Liver (tissue), 9 donors: ENCODE measurements around the gene SLC9C2. TPM values are rescaled to one million over a fixed set of nuclear protein-coding genes. Genes with fewer than 3 reads are reported as not detected.

ENCODE experiments used
- DNase-seq: peaks from one replicate; pipeline ENCODE4 v3.0.0-alpha.2; 2017; ENCODE audit warnings: low spot score
- H3K27ac ChIP-seq, 2 donors: one replicate each; pipeline ENCODE4 v1.7.0; 2013; ENCODE audit warnings: inconsistent platforms in 2 of 2, low read length in 2 of 2, control low read depth in 1 of 2, low read depth in 1 of 2, mild to moderate bottlenecking in 1 of 2
- H3K27me3 ChIP-seq, 4 donors: one replicate each; pipeline versions ENCODE4 v1.6.1 to v1.7.0; 2013; ENCODE audit warnings: low read length in 3 of 4, inconsistent platforms in 1 of 4, mild to moderate bottlenecking in 1 of 4, moderate library complexity in 1 of 4; ENCODE audit not compliant: control insufficient read depth in 4 of 4, insufficient read depth in 4 of 4
- H3K36me3 ChIP-seq, 4 donors: one replicate each; pipeline versions ENCODE4 v1.6.1 to v1.7.0; 2013; ENCODE audit warnings: low read length in 3 of 4, mild to moderate bottlenecking in 3 of 4, low read depth in 1 of 4, moderate library complexity in 1 of 4; ENCODE audit not compliant: control insufficient read depth in 4 of 4, insufficient read depth in 3 of 4
- H3K4me1 ChIP-seq, 4 donors: one replicate each; pipeline versions ENCODE4 v1.6.1 to v1.7.0; 2013; ENCODE audit warnings: low read length in 3 of 4, mild to moderate bottlenecking in 3 of 4, moderate library complexity in 1 of 4; ENCODE audit not compliant: control insufficient read depth in 4 of 4, insufficient read depth in 4 of 4
- H3K4me3 ChIP-seq, 3 donors: one replicate each; pipeline versions ENCODE4 v1.6.1 to v1.7.0; 2013; ENCODE audit warnings: low read length in 3 of 3, control low read depth in 1 of 3, low read depth in 1 of 3, mild to moderate bottlenecking in 1 of 3
- H3K9ac ChIP-seq, 2 donors: one replicate each; pipeline ENCODE4 v1.7.0; 2013; ENCODE audit warnings: low read length in 2 of 2, mild to moderate bottlenecking in 2 of 2, moderate library complexity in 2 of 2, control low read depth in 1 of 2, low read depth in 1 of 2
- H3K9me3 ChIP-seq, 4 donors: one replicate each; pipeline versions ENCODE4 v1.6.1 to v1.7.0; 2013; ENCODE audit warnings: low read length in 3 of 4; ENCODE audit not compliant: control insufficient read depth in 4 of 4
- ATF3 ChIP-seq: IDR thresholded peaks from 2 replicates; pipeline ENCODE4 v1.6.1; 2016; ENCODE audit warnings: antibody characterized with exemption
- CTCF ChIP-seq: fragments of 150-350 bp; IDR thresholded peaks from 2 replicates; pipeline ENCODE4 v1.5.1; 2017; ENCODE audit warnings: improper control_type of control experiment, low read depth, low read length; ENCODE audit not compliant: missing input control
- EGR1 ChIP-seq, 2 donors: IDR thresholded peaks; 2 replicates each; pipeline ENCODE4 v1.6.1; 2016 to 2018; ENCODE audit warnings: antibody characterized with exemption in 2 of 2, low read depth in 2 of 2
- FOXA1 ChIP-seq: IDR thresholded peaks from 2 replicates; pipeline ENCODE4 v1.6.1; 2016; ENCODE audit warnings: antibody characterized with exemption
- GABPA ChIP-seq, 2 donors: IDR thresholded peaks in 1 of 2; conservative IDR thresholded peaks in 1 of 2; 2 replicates each; pipeline ENCODE4 v1.6.1; 2016; ENCODE audit warnings: antibody characterized with exemption in 2 of 2, mild to moderate bottlenecking in 1 of 2, moderate library complexity in 1 of 2
- HNF4A ChIP-seq, 2 donors: conservative IDR thresholded peaks; 2 replicates each; pipeline ENCODE4 v1.6.1; 2016; ENCODE audit warnings: antibody characterized with exemption in 2 of 2, mild to moderate bottlenecking in 2 of 2
- HNF4G ChIP-seq: IDR thresholded peaks from 2 replicates; pipeline ENCODE4 v1.6.1; 2016; ENCODE audit warnings: antibody characterized with exemption
- JUND ChIP-seq, 2 donors: IDR thresholded peaks; 2 replicates each; pipeline ENCODE4 v1.6.1; 2016; ENCODE audit warnings: antibody characterized with exemption in 2 of 2
- MAX ChIP-seq: IDR thresholded peaks from 2 replicates; pipeline ENCODE4 v1.6.1; 2016; ENCODE audit warnings: antibody characterized with exemption
- NR2F2 ChIP-seq: IDR thresholded peaks from 2 replicates; pipeline ENCODE4 v1.6.1; 2016; ENCODE audit warnings: antibody characterized with exemption
- RAD21 ChIP-seq, 2 donors: IDR thresholded peaks; 2 replicates each; pipeline ENCODE4 v1.6.1; 2016; ENCODE audit warnings: antibody characterized with exemption in 2 of 2, mild to moderate bottlenecking in 2 of 2
- REST ChIP-seq: IDR thresholded peaks from 2 replicates; pipeline ENCODE4 v1.6.1; 2016; ENCODE audit warnings: antibody characterized with exemption, mild to moderate bottlenecking
- RXRA ChIP-seq, 2 donors: IDR thresholded peaks; 2 replicates each; pipeline ENCODE4 v1.6.1; 2017 to 2018; ENCODE audit warnings: antibody characterized with exemption in 2 of 2, mild to moderate bottlenecking in 1 of 2
- SP1 ChIP-seq: IDR thresholded peaks from 2 replicates; pipeline ENCODE4 v1.6.1; 2018; ENCODE audit warnings: antibody characterized with exemption, mild to moderate bottlenecking
- TAF1 ChIP-seq: conservative IDR thresholded peaks from 2 replicates; pipeline ENCODE4 v1.6.1; 2016; ENCODE audit warnings: antibody characterized with exemption, mild to moderate bottlenecking
- YY1 ChIP-seq: IDR thresholded peaks from 2 replicates; pipeline ENCODE4 v1.6.1; 2016; ENCODE audit warnings: antibody characterized with exemption, mild to moderate bottlenecking
- ZBTB33 ChIP-seq: IDR thresholded peaks from 2 replicates; pipeline ENCODE4 v1.6.1; 2016; ENCODE audit warnings: antibody characterized with exemption
- WGBS: extraction: QIAGEN DNeasy Blood & Tissue Kit; methylation state at CpG from one replicate; pipeline ENCODE4 v1.1.7; 2013; 5-methylcytosine and 5-hydroxymethylcytosine counted together
- polyA plus RNA-seq, 2 donors: library from polyadenylated mRNA; stranded (reverse) in 1 of 2; unstranded in 1 of 2; fragments of 200-250 nt in 1 of 2; fragments of >200 nt in 1 of 2; fragmentation: Nextera tagmentation in 1 of 2; extraction: Ambion mirVana in 1 of 2; gene quantifications; one replicate each; pipeline versions ENCODE4 v1.2.1 to v1.2.3, GENCODE V29; 2013 to 2015
- total RNA-seq, 2 donors: library from RNA; depleted of rRNA; stranded (reverse); fragments of >200 nt; gene quantifications; one replicate each; pipeline ENCODE4 v1.2.3, GENCODE V29; 2014
- donor health status: healthy.
- donor health status: healthy.
- donor health status: healthy.
- donor health status: healthy.
- donor health status: healthy.

Gene SLC9C2
- total and polyA plus RNA-seq, 4 donors, result not detected

GRCh38 chr1:173481195-173481772 lies 121.6 kb downstream of the SLC9C2 start:
- WGBS, result 40% methylated on average over 1 of the region's 1 CpG
- peaks cover 1 to 44% (median 32%) of the 10 kb centered on the region in 4 donors for H3K4me1 ChIP-seq
- no peak overlapping the region for H3K4me3 ChIP-seq
- no peak for TF ChIP-seq YY1
- TF ChIP-seq RAD21 (IDR thresholded peaks at IDR 0.05), result peak in 1 of 2 donors; percentile 5
- no peak for TF ChIP-seq HNF4G
- TF ChIP-seq RXRA (IDR thresholded peaks at IDR 0.05), result peak; percentile 11 to 13
- no peak for TF ChIP-seq NR2F2
- TF ChIP-seq FOXA1, result no peak
- TF ChIP-seq HNF4A (conservative IDR thresholded peaks at IDR 0.05), result peak; percentile 32 to 69
- TF ChIP-seq JUND (IDR thresholded peaks at IDR 0.05), result no peak
- TF ChIP-seq ATF3, result no peak
- DNase-seq, result no peak
- H3K9ac ChIP-seq, result no peak overlapping the region
- no peaks in the 10 kb centered on the region for H3K9me3 ChIP-seq
- H3K36me3 ChIP-seq, result peaks cover 12 to 51% (median 47%) of the 10 kb centered on the region in 4 donors
- no peak overlapping the region for H3K27ac ChIP-seq
- no peaks in the 10 kb centered on the region for H3K27me3 ChIP-seq

- Histone ChIP-seq H3K27me3 (no peaks in the 10 kb centered on the region), H3K4me1 (peaks cover 1 to 61% (median 48%) of the 10 kb centered on the region in 4 donors), H3K27ac (peak overlapping the region; percentile 17 to 45), H3K4me3 (peak overlapping the region; percentile 52 to 87 (median 85)), H3K9ac (peak overlapping the region in 1 of 2 donors; percentile 84), H3K9me3 (no peaks in the 10 kb centered on the region), H3K36me3 (peaks cover 8 to 36% (median 31%) of the 10 kb centered on the region in 4 donors)
- TF ChIP-seq SP1 (no peak), RAD21 (IDR thresholded peaks at IDR 0.05) (no peak), HNF4A (conservative IDR thresholded peaks at IDR 0.05) (no peak), TAF1 (no peak)
- DNase-seq, result no peak
- 65% methylated on average over 4 of the region's 4 CpGs for WGBS
Measured at GRCh38 chr1:173479649-173480048, 123.2 kb downstream of the SLC9C2 start.

GRCh38 chr1:173478094-173478674 lies 124.7 kb downstream of the SLC9C2 start:
- Histone ChIP-seq H3K9me3 (no peaks in the 10 kb centered on the region), H3K36me3 (peaks cover 4 to 24% (median 22%) of the 10 kb centered on the region in 4 donors), H3K9ac (peak overlapping the region; percentile 84 to 97), H3K27ac (peak overlapping the region; percentile 99 to 100), H3K4me3 (peak overlapping the region; percentile 84 to 87 (median 85)), H3K27me3 (no peaks in the 10 kb centered on the region), H3K4me1 (peaks cover 6 to 75% (median 61%) of the 10 kb centered on the region in 4 donors)
- 5% methylated on average over 9 of the region's 9 CpGs for WGBS
- peak; percentile 50 for DNase-seq
- TF ChIP-seq ZBTB33 (peak; percentile 24), YY1 (peak; percentile 95), JUND (IDR thresholded peaks at IDR 0.05) (peak in 1 of 2 donors; percentile 44), HNF4A (conservative IDR thresholded peaks at IDR 0.05) (peak; percentile 50 to 58), MAX (peak; percentile 74), FOXA1 (no peak), GABPA (IDR thresholded peaks at IDR 0.05 in 1 of 2, conservative IDR thresholded peaks at IDR 0.05 in 1 of 2) (peak in 1 of 2 donors; percentile 50), RAD21 (IDR thresholded peaks at IDR 0.05) (peak in 1 of 2 donors; percentile 25), SP1 (peak; percentile 72), HNF4G (no peak), RXRA (IDR thresholded peaks at IDR 0.05) (peak in 1 of 2 donors; percentile 80), EGR1 (IDR thresholded peaks at IDR 0.05; ENCODE audit: low read depth in 2 of 2) (peak; percentile 57 to 66), TAF1 (no peak), REST (peak; percentile 86), CTCF (no peak), NR2F2 (peak; percentile 7), ATF3 (no peak)
